Chondrocyte (in vitro differentiated cells): ENCODE data around the gene CRTC2. TPM values are rescaled to one million over a fixed set of nuclear protein-coding genes. Genes with fewer than 3 reads are reported as not detected.
A peak's percentile ranks its signal among the peaks of the same experiment; 100 is the strongest.

Experiments
- DNase-seq: peaks from one replicate; pipeline ENCODE4 v3.0.0; 2021; ENCODE audit warnings: mixed read lengths, low spot score
- H3K27ac Mint-ChIP-seq: one replicate; pipeline ENCODE4 v1.8.0; 2021; ENCODE audit warnings: mild to moderate bottlenecking, moderate library complexity, mixed read lengths; ENCODE audit not compliant: unreplicated experiment
- H3K27me3 Mint-ChIP-seq: 2 replicates; pipeline ENCODE4 v1.8.0; 2021; ENCODE audit warnings: low read depth, mixed read lengths
- H3K36me3 Mint-ChIP-seq: 2 replicates; pipeline ENCODE4 v1.8.0; 2021; ENCODE audit warnings: low read depth, mixed read lengths
- H3K4me1 Mint-ChIP-seq: 2 replicates; pipeline ENCODE4 v1.8.0; 2021; ENCODE audit warnings: low read depth, mild to moderate bottlenecking, mixed read lengths
- H3K4me3 Mint-ChIP-seq: one replicate; pipeline ENCODE4 v1.8.0; 2021; ENCODE audit warnings: mild to moderate bottlenecking, moderate library complexity, mixed read lengths; ENCODE audit not compliant: unreplicated experiment
- H3K9me3 Mint-ChIP-seq: 2 replicates; pipeline ENCODE4 v1.8.0; 2021; ENCODE audit warnings: low read depth, mixed read lengths
- total RNA-seq: library from RNA; stranded (reverse); gene quantifications from 3 replicates; pipeline ENCODE4 v1.2.1, GENCODE V29; 2021
- TF ChIP-seq, protein P1 (sequence below): fragments of 200-600 bp; sonication (generic); IDR thresholded peaks from 2 replicates; pipeline ENCODE4 v1.5.0; 2021; ENCODE audit warnings: antibody characterized with exemption, mild to moderate bottlenecking, moderate library complexity

The CRTC2 gene
- total RNA-seq, 1 donor from 2014 or later: 24.2 TPM

GRCh38 chr1:153933955-153934354 lies 24.5 kb downstream of the CRTC2 start:
- Mint-ChIP-seq H3K4me1 (peaks cover 5% of the 10 kb centered on the region), H3K27me3 (no peaks in the 10 kb centered on the region), H3K27ac (no peak overlapping the region), H3K4me3 (no peak overlapping the region), H3K36me3 (peaks cover 30% of the 10 kb centered on the region), H3K9me3 (no peaks in the 10 kb centered on the region)
- peak; percentile 49 for DNase-seq
- TF ChIP-seq, protein P1, sequence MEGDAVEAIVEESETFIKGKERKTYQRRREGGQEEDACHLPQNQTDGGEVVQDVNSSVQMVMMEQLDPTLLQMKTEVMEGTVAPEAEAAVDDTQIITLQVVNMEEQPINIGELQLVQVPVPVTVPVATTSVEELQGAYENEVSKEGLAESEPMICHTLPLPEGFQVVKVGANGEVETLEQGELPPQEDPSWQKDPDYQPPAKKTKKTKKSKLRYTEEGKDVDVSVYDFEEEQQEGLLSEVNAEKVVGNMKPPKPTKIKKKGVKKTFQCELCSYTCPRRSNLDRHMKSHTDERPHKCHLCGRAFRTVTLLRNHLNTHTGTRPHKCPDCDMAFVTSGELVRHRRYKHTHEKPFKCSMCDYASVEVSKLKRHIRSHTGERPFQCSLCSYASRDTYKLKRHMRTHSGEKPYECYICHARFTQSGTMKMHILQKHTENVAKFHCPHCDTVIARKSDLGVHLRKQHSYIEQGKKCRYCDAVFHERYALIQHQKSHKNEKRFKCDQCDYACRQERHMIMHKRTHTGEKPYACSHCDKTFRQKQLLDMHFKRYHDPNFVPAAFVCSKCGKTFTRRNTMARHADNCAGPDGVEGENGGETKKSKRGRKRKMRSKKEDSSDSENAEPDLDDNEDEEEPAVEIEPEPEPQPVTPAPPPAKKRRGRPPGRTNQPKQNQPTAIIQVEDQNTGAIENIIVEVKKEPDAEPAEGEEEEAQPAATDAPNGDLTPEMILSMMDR: no peak

- no peaks in the 10 kb centered on the region for H3K27me3 Mint-ChIP-seq
- no peak overlapping the region for H3K4me3 Mint-ChIP-seq
- no peak overlapping the region for H3K27ac Mint-ChIP-seq
- H3K9me3 Mint-ChIP-seq: no peaks in the 10 kb centered on the region
- peaks cover 27% of the 10 kb centered on the region for H3K36me3 Mint-ChIP-seq
- TF ChIP-seq, protein P1: no peak
- H3K4me1 Mint-ChIP-seq: peaks cover 10% of the 10 kb centered on the region
- DNase-seq: peak; percentile 76
These were observed 25.0 kb downstream of the CRTC2 start for GRCh38 chr1:153933430-153933829.

DNA sequence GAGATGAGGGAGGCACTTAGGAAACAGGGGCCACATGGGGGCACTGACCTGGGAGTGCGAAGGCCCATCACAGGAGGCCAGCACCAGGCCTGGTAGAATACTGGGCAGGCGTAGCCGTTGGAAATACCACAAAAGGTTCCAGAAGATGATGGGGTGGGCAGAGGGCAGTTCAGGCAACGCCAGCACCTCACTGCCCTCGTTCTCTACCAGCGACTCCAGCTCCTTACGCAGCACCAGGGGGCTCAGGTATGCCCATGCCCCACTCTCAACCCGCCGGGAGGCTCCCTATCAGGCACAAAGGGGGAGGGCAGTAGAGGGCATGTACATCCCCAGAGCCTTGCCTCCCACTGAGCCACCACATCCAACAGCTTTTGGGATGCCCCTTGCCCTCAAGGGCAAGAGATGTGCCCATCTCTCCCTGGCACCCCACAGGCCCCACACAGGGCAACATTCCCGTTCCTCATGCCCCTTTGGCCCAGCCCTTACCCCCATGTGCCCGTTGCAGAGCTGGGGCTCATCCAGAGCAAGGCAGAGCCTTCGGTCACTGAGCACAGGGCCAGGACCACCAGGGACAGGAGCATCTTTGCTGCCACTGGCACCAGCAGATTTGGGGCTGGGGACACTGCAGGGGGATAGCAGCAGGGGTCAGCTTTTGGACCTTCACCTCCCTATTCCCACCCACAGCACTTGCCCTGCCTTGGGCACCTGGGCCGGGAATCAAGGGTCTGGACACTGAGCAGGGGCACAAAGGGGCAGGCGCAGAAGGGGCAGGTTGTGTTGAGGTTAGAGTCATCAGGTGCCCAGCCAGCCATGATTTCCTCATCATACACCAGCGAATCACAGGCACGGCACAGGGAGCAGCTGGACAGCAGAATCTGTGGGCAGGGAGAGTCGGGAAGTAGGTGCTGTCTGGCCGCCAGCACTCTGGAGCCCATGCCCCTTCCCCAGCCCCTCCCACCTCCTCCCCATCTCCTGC lies 26.0 kb downstream of the CRTC2 start:
- TF ChIP-seq, protein P1: no peak
- no peaks in the 10 kb centered on the region for H3K9me3 Mint-ChIP-seq
- no peak overlapping the region for H3K27ac Mint-ChIP-seq
- no peaks in the 10 kb centered on the region for H3K27me3 Mint-ChIP-seq
- H3K36me3 Mint-ChIP-seq: peaks cover 23% of the 10 kb centered on the region
- H3K4me1 Mint-ChIP-seq: peaks cover 10% of the 10 kb centered on the region
- no peak overlapping the region for H3K4me3 Mint-ChIP-seq
- DNase-seq: peak; percentile 79

GRCh38 chr1:153929981-153930948 lies 28.1 kb downstream of the CRTC2 start:
- TF ChIP-seq, protein P1: no peak
- Mint-ChIP-seq H3K36me3 (peaks cover 9% of the 10 kb centered on the region), H3K4me3 (no peak overlapping the region), H3K9me3 (no peaks in the 10 kb centered on the region), H3K27me3 (no peaks in the 10 kb centered on the region), H3K4me1 (peaks cover 10% of the 10 kb centered on the region), H3K27ac (no peak overlapping the region)
- DNase-seq: peak; percentile 58

DNA sequence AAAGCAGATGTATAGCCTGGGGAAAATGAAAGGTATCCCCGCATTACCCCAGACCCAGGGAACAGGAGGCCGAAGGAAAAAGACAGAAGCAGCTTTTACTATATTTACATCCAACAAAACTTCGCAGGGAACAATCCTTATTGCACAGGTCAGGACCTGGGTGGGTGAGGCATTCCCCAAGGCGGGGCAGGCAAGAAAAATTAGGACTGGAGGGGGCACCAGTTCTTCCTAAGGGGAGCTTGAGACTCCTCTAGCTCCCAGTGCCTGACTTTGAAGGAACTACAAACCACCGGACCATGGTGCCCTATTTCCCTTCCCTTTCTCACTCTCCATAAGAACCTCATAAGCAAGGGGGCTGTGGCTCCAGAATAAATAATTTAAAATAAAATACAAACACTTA lies 29.0 kb downstream of the CRTC2 start:
- Mint-ChIP-seq H3K9me3 (no peaks in the 10 kb centered on the region), H3K27me3 (no peaks in the 10 kb centered on the region), H3K36me3 (peaks cover 4% of the 10 kb centered on the region), H3K4me1 (peaks cover 10% of the 10 kb centered on the region), H3K4me3 (no peak overlapping the region), H3K27ac (peak overlapping the region; percentile 74)
- TF ChIP-seq, protein P1: no peak
- no peak for DNase-seq
